Stimulated activated CD4-positive, alpha-beta T cell treated with anti-CD3 and anti-CD28 coated beads, Interleukin-12 subunit alpha, Interleukin-12 subunit beta, amount 100 ng/mL, for 48 hours (primary cell): ENCODE data around the gene HOXA1.
A peak's percentile ranks its signal among the peaks of the same experiment; 100 is the strongest.

ENCODE experiments used
- DNase-seq, 3 donors: peaks; one replicate each; pipeline ENCODE4 v3.0.0-alpha.2; 2020; ENCODE audit warnings: low read depth in 2 of 3, low spot score in 1 of 3

The HOXA1 gene

GRCh38 chr7:27132214-27132613, 36.4 kb upstream of the HOXA1 start:
- DNase-seq, result no peak

GRCh38 chr7:27131390-27131819, 35.6 kb upstream of the HOXA1 start:
- no peak for DNase-seq

GRCh38 chr7:27130540-27131389, 35.0 kb upstream of the HOXA1 start, which contains the start of gene HOXA4:
HOXA4 (minus strand) TSS chr7:27130757; CDS start chr7:27130733, 24 bp downstream.
- DNase-seq, result peak; percentile 26 to 71 (median 59)

DNA sequence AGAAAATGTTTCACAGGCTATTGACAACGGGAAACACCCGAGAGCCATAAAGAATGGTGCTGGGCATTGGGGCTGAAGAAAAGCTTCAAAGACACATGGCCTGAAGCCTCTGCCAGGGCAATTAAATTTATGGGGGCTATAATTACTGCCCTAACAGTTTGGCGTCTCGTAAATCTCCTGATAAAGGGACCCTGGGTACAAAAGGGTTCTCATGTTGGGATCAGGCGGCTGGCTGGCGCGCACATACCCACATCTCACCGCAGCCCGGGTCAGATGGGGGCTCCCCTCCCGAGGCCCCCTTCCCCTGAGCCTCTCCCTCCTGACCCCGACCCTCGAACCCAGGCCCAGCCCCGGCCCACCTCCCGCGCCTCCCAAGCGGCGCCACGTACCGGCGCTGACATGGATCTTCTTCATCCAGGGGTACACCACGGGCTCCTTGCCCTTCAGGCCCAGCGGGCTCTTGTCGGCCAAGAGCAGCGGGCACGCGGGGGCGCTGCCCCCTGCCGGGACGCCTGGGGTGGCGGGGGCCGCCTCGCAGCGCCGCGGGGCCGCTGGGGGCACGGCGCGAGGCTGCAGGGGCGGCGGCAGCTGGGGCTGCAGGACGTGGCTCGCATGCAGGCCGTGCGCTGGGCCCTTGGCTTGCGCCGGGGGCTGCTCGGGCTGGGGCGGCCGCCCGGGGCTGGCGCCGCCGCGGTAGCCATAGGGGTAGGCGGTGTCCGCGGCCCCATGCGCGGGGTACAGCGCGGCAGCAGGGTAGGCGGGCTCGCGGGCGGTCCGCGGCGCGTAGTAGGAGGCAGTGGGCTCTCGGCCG, 34.1 kb upstream of the HOXA1 start:
- DNase-seq, result no peak

DNA sequence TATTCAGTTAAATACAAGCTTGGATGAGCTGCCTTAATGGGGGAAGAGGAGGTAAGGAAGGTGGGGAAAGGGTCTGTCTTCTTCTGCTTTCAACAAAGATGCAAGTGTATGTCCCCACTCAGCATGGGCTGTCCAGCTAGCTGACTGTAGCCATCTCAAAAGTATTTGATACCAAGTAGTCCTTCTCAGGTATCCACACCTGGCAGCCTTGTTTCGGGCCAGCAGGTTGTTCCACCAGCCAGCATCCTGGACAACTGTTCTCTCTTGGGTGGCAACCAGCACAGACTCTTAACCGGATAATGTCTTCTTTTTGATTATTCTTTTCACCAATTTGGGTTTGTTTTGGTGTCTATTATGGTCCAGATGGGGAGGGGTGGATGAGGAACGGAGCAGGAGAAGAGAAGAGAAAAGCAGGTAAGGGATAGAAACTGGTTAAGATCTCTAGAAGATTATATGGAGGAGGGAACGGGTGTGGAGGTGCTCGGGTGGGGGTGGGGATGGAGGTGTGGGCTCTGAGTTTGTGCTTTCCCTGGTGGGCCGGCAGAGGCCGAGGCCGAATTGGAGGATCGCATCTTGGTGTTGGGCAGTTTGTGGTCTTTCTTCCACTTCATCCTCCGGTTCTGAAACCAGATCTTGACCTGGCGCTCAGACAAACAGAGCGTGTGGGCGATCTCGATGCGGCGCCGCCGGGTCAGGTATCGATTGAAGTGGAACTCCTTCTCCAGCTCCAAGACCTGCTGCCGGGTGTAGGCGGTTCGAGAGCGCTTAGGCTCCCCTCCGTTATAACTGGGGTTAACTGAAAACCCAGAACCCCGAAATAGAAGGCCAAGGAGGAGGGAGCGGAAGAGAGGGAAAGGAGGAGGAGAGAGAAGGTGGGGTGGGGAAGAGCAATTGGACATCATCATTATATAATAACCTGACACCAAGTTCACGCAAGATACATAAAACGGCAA, 33.3 kb upstream of the HOXA1 start:
- no peak for DNase-seq

GRCh38 chr7:27128034-27128433, 32.2 kb upstream of the HOXA1 start:
- no peak for DNase-seq

GRCh38 chr7:27126596-27127327, 31.0 kb upstream of the HOXA1 start:
- no peak for DNase-seq

- no peak for DNase-seq
These were observed 30.2 kb upstream of the HOXA1 start for GRCh38 chr7:27125986-27126394.

- no peak for DNase-seq
These were observed 29.3 kb upstream of the HOXA1 start for GRCh38 chr7:27124902-27125689.

- DNase-seq, result no peak
These were observed 28.5 kb upstream of the HOXA1 start for GRCh38 chr7:27124096-27124901.

GRCh38 chr7:27123477-27124053, 27.8 kb upstream of the HOXA1 start:
- no peak for DNase-seq

- no peak for DNase-seq
These were observed 27.2 kb upstream of the HOXA1 start for GRCh38 chr7:27123007-27123476.

DNA sequence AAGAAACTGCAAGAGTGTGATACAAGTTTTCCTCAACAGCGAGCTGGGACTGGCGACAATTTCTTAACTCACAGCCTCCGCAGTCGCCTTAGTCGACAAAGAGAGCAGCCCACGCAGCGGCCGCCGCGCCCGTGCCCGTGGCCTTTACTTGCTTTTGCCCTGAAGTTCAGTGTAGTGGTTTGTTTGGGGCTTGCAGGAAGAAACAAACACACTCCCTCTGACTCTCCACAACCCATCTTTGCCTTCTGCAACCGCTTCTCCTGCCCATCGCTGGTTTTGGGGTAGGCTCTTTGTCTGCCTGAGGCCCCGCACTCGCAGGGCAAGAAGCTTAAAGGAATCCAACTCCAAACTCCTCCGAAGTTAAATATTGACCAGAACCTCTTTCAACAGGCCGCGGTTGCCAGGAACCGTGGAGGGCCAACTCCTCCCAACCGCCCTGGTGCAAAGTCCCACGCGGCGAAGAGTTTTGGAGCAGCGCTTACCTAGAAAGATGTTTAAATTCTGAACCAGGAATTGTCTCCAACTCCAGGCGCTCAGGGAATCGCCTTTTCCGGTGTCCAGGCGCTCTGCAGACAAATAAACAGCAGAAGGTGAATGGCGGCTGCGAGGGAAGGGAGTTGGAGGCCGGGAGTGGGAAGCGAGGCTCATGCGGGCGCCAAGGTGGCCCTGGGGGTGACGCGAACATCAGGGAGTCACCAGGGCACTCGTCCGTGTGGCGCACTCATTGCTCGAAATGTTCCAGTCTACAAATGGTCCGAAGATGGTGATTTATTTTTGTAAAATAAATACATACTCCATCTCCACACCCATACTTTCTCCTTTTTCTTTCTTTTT, 26.5 kb upstream of the HOXA1 start:
- DNase-seq, result no peak

GRCh38 chr7:27121684-27122076, 25.9 kb upstream of the HOXA1 start:
- no peak for DNase-seq

- DNase-seq, result no peak
These were observed 23.7 kb upstream of the HOXA1 start for GRCh38 chr7:27119412-27119911.

DNA sequence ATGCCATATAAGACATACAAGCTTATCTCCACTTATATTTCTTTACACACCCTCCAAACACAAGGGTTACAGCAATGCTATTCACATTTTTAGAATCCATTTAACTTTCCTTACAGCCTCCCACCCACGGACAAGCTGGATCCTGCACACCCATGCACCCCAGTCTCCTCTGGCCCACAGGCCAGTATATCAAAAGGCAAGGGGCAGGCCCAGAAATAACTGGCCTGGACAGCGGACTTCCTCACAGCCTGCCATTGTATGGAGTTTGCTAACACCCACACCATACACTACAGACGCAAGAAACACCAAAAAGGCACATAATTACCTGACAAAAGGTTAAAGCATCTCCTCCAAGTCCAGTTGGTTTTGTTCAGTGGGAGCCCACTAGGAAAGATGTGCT, 22.8 kb upstream of the HOXA1 start:
- DNase-seq, result no peak

- no peak for DNase-seq
These were observed 22.2 kb upstream of the HOXA1 start for GRCh38 chr7:27117887-27118491.
